Measurements from ENCODE around the gene KCP.
A peak's percentile ranks its signal among the peaks of the same experiment; 100 is the strongest.

KCP gene

DNA sequence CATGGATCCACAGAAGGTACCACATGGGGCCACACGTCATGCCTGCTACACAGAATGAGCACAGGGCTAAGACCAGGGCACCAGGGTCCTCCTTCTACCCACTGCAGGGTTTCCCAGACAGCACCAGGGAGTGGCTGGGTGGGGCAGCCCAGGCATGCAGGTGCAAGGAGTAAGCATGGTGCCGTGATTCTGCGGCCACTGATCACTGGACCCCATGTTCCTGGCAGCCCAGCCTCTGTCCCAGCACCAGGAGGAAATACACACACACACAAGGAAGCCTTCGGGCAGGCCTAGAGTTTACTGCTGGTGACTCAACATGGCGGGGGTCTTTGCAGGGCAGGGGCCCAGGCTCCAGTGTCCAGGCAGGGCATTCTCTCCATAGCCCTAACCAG, 33.9 kb downstream of the KCP start:
- no peak for DNase-seq

DNA sequence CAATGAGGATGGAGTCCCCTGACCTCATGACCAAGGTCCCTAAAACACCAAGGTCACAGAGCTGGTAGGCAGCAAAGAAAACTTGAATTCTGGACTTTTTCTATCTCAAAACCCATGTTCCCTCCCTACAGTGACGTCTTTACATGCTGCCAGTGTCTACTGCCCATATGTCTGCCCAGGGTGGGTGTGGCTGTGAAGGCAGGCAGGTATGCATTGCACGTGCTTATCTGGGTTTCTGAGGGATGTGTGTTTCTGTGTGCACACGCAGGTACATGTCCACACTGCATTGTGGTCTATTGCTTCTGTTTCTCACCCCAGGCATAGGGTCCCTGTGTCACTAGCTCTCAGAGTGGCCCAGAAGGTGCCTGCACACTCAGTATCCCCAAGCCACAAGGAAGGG, 34.4 kb downstream of the KCP start:
- no peak for DNase-seq

DNA sequence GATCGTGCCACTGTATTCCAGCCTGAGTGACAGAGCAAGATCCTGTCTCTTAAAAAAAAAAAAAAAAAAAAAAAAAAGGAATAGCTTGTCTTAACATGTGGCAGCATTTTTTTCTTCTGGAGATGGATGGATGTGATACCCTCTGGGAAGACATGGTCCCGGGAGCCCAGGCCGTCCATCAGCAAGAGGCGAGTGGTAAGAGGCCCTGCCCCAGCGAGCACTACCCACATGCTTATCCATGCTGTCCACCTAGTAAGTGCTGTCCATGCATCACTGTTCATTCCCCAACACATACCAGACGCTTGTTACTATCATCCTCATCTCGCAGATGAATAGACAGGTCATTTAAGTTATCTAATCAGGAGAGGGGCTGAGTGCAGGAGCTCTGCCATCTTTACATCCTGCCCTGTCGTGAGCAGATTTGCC, 35.0 kb downstream of the KCP start:
- no peak for DNase-seq

DNA sequence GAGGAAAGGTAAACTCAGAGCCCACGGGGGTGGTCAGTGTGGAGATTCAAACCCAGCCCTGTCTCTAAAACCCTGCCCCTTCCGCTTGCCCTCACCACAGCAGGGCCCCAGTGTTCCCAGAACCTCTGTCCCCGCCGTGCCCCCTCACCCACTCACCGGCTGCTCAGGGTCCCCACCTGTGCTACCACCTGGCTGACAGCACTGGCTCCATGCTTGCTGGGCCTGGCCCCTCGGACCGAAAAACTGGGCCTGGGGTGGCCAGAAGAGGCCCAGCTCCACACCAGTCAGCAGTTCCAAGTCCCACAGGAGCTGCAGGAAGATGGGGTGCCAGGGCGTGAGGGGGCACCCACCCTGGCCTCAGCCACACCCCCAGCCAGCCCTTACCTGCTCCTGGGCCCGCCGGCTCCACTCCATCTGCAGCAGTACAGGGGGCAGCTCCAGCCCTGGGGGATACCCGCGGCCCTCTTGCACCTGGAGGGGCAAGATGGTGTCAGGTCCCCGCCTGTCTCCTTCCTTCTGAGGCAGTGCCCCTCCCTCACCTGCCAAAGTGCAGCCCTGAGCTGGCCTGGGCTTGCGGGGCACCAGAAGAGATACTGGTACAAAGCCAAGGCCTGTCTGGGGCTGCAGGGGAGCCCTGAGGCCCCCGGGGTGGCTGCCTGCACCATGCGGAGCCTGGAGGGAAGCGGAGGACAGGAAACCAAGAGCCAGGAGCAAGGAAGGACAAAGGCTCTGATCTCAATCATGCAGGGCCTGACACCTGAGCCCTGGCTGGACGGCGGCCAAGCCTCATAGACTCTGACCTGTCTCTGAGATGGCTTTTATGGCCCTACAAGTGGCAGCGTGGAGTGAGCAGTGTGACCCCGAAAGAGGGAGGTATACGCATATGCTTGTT, 36.1 kb downstream of the KCP start:
- no peak for DNase-seq

DNA sequence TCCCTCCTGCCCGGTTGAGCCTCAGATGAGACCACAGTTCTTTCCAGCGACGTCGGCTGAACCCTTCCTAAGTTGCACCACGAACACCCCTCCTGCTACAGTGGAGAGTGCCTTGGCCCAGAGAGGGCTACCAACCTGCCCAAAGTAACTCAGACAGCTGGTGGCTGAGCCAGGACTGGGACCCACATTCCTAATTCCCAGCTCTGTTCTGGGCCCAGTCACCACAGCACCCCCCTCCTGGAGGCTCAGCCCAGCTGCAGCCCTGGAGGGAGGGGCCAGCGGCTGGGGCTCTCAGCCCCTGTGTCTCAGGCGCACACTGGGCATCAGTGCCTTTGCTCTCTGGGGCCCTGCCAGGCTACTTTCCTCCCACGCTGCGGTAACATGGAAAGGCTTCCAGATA, 37.3 kb downstream of the KCP start:
- peak in 3 of 56 donors; percentile 9 to 21 (median 11) for DNase-seq

DNA sequence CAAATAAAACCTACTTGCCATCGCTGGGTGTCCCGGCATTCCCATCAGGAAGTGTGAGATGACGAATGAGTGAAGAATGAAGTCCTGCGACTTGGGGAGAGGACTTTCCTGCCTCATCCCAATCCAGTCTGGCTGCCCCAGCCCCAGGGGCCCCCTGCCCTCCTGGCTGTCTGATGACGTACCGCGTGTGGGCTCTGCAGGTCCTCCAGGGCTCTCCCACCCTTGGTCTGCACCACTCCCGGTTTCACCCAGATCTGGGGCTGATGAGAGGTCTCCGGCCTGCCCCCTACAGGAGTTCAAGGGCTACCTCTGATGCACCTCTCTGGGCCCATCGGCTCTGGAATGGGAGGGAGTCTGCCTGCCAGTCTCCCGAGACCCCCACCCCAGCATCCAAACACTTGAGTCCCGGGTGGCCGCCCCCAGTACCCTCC, 38.1 kb downstream of the KCP start:
- no peak for DNase-seq

DNA sequence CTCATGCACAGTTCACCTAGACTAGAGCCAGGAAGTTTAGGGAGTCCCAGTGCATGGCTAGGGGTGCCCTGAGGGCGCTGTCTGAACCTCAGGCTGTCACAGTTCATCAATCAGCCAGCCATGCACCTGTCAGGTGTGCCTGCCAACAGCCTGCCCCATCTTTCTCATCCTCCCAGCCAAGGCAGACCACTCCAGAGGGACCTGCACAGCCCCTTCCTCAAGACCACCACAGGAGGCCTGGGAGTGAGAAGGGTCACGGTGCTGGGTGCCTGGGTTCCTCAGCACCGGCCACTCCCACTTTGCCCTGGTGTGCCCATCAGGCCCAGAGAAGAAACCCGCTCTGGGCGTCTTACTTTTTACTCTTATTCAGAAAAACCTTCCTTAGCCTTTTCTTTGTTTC, 39.5 kb downstream of the KCP start:
- no peak for DNase-seq

DNA sequence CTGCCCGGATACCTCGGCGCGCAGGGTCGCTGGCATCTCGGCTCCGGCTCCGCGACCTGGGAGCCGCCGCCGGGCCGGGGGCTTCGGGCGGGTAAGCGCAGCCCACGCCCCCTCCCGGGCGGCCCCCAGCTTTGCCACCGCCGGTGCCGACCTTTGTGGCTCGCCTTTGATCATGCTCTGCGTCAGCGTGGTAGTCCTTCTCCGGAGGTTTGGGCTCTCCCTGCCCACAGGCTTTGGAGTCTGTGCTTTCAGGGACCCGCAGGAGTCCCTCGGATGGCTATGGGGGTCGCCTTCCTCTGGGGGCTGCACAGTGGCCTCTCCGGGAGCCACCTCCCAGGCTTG, 40.6 kb downstream of the KCP start:
- peak in 1 of 56 donors; percentile 14 for DNase-seq

DNA sequence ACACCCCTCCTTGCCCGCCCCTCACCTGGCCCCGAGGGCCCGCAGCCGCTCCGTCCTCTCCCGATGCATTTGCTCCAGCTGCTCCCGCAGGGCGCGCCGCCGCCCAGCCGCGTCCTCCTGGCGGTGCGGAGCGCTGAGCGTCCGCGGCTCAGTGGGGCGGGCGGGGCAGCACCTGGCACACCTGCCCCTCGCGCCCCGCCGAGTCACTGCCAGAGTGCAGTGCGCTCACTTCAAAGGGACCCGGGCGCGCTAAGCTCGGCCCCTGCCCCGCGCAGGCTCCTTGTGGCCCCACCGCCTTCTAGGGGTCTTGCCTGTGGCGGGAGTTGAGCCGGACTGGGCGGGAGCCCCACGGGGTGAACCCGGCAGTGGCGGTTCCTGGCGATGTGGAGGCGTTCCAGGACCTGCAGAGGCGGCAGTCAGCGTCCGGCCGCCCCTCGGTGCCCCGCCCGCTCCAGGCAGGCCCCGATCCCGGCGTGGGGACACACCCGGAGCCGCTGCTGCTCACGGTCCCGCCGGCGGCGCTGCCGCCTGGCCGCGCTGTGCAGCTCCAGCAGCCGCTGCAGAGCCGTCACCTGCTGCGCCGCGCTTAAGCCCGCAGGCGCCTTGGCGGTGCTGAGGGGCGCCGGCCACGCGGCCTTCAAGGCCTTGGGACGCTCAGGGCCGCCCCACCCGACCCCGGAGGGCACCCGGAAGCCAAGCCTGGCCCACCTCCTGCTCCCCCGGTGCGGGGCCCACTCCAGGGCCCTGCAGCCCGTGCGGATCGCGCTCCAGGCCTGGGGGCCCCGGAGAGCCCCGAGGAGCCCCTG, 41.2 kb downstream of the KCP start:
- peak in 32 of 56 donors; percentile 6 to 55 (median 26) for DNase-seq

DNA sequence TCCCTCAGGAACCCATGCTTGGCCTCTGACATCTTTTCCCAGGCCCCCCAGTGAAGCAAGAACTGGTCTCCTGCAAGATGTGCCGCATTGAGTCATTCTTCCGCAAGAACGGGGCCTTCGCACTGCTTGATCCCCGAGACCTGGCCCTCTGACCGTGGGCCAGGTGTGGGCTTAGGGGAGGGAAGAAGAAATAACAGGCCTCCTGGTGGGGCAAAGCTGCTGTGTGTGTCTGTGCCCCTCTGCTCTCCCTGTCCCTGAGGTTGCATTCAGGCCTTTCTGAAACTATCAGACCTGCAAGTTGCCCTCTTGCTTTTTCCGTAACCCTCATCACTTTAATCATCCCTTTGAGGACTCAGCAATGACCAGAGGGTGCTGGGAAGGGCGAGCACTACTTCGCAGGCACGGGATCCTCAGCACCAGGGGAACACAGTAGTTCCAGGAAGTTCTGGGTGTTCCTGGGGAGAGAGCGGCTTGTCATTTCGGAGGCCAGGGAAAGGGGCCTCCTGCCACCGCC, 41.8 kb downstream of the KCP start:
- no peak for DNase-seq

DNA sequence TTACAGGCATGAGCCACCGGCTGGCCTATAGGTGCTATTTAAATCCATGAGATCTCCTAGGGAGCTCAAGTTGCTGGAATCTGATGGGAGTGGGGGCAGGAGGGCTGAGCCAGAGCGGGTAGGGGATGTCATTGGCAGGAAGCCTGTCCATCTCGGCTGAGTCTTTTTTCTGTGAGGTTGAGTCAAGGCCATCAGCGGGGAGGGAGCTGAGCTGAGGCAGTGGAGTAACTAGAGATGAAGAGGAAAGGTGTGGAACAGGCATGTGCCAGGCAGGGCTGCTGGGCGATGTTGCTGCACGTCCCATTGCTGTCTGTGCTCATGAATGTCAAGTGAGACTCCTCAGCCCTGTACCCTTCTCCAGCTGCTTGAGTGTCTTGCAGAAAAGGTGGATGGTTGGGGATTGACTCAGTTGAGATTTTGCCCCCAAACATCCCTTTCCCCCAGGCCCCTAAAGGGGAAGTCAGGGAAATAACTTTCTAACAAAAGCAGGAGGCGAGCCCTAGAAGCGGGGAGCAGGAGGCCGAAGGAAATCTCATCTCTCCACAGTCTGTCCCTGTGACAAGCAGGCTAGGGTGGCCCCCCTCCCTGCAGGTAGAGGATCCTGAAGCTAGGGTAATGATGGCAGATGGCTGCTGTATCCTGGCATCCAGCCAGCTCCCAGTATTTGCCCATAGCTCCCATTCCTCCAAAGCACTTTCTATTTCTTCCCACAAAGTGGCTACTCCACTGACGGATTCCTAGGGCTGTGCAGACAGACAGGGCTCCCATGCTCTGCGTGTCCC, 42.5 kb downstream of the KCP start:
- peak in 4 of 56 donors; percentile 6 to 29 (median 10) for DNase-seq

DNA sequence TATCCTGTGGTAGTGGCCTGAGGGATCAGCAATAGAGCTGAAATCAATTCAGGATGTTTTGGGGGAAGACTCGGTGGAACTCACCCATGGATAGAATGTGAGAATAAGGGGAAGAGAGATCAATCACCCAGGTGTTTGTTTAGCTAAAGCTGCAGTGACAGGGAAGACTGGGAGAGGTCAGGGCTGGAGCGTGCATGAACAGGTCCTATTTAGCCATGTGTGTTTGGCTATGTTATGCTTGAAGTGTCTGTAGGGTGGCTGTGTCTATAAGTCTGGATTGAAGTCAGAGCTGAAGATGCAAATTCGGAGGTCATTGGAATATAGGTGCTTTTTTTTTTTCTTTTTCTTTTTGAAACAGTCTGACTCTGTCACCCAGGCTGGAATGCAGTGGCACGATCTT, 43.3 kb downstream of the KCP start:
- DNase-seq, result no peak

DNA sequence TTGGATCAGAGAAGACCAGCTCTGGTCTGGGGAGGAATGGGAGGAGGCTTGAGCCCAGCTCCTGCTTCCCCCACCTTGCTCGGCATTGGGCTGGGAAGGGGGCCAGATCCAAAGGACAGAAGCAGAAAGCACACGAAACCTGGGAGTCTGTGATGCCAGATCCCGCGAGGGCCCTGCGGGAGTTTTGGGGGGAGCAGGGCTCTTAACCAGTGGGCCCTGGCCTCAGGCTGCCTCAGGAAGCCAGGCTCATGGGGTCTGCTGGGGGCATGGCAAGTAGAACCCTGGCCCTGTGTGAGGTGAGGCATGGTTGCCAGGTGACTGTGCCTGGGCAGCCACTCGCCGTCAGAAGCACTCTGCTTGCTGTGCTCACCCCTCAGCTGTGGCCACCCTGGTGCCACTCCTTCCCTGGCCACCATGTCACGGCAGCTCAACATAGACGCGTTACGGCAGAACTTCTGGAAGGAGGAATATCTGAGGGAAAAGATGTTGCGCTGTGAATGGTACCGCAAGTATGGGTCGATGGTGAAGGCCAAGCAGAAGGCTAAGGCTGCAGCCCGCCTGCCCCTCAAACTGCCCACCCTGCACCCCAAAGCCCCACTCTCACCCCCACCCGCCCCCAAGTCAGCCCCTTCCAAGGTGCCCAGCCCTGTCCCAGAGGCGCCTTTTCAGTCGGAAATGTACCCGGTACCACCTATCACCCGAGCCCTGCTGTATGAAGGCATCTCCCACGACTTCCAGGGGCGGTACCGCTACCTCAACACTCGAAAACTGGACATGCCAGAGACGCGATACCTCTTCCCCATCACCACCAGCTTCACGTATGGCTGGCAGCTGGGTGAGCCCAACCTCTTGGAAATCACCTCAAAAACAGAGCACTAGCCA, 44.3 kb downstream of the KCP start:
- DNase-seq, result no peak

DNA sequence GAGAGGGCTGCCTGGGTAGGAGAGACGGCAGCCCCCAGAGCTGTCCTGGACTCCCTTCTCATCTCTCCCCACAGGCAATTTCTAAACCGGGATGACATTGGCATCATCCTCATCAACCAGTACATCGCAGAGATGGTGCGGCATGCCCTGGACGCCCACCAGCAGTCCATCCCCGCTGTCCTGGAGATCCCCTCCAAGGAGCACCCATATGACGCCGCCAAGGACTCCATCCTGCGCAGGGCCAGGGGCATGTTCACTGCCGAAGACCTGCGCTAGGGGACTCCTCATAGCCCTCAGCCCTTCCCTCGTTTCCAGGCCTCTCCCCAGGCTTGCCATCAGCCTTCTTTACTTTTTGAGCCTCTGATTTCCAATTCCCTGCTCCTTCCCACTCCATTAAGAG, 45.2 kb downstream of the KCP start:
- no peak for DNase-seq

DNA sequence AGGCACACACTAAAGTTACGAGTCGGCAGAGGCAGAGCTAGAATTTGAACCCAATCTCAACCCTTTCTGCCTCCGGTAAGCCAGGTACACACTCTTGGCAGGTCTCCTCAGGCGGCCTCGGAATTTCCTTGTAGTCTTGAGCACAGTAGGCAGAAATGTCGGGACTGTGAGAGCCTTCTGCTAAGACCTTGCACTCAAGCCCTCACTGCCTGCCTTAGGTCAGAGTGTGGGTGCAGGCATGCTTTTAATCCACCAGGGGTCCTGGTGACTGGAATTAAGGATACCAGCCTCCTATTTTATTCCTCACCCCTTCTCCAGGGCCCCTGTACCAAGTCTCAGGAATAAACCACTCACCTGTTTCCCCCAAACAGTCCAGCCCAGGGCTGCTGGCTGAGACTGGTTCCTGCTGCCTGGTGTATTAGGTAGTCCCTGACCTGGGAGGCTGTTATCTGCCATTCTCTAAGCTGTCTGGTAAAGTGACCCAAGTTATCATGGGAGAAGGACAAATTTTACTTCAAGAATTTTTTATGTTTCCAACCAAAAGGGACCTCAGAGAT, 47.0 kb downstream of the KCP start:
- peak in 4 of 56 donors; percentile 30 to 54 (median 42) for DNase-seq

DNA sequence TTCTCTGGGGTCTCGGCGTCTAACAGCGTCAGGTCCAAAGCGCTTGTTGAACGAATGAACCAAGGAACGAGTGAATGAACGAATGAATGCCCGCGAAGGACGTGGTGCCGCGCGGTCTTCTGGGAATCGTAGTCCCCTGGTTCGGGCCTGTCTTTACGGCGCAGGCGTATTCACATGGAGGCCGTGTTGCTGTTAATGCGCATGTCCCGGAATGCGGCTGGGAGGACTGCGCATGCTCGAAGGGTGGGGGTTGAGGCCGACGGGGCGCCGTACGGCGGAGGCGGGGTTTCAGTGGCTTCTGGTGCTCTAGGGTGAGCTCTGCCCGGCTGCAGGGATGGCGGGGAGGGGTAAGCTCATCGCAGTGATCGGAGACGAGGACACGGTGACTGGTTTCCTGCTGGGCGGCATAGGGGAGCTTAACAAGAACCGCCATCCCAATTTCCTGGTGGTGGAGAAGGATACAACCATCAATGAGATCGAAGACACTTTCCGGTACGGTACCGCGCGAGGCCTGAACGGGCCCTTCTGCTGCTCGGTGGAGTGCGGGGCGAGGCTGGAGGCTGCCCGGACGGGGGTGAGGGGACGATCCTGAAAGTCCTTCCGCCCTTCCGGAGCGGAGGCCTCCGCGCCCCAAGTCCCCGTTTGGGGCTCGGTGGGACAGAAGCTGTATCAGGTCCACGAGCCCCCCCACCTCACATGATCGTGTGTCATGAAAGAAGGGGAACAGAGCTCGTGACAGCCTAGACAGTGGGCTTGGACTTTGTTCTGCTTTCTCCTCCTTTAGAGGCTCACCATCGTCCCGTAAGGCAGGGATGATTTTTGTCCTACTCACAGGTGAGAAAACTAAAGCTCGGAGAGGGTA, 47.7 kb downstream of the KCP start, which contains the start of gene ATP6V1F:
Gene ATP6V1F (plus strand): TSS at position 286 of the 862 bp plus-strand sequence. CDS start 49 bp downstream, at position 335.
- peak; percentile 80 to 99 (median 94) for DNase-seq

DNA sequence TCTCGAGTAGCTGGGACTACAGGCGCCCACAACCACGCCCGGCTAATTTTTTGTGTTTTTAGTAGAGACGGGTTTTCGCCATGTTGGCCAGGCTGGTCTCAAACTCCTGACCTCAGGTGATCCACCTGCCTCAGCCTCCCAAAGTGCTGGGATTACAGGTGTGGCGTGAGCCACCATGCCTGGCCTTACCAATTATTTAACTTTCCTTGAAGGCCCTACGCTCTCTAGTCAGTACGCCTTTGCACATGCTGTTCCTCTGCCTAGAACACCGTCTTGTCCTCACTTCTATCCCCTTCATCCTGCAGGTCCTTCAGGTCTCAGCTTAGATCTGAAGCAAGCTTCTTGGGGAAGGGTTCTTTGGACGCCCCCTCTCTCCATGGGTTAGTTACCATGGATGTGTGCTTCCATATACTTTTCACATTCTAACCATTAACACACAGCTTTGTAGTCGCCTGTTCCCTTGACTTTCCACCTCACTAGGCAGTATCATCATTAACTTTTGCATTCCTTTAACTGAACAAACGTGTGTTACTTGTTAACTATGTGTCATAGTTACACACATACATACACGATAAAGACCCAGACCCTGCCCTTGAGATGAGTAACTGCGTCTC, 48.4 kb downstream of the KCP start:
- DNase-seq, result no peak

All from amygdala (tissue), 56 donors.